CD8-positive, alpha-beta memory T cell (primary cell): ENCODE data around the gene YTHDF1. TPM values are rescaled to one million over a fixed set of nuclear protein-coding genes. Genes with fewer than 3 reads are reported as not detected.
A peak's percentile ranks its signal among the peaks of the same experiment; 100 is the strongest.

Experiments used
- CTCF ChIA-PET: fragments of 350-600 bp; sonication (Branson Sonifier 250); formaldehyde crosslinking; loops from one replicate; lab custom pipeline; 2021; ENCODE audit warnings: antibody characterized with exemption; lab: Charles Lee
- POLR2A ChIA-PET: fragments of 350-600 bp; sonication (Branson Sonifier 250); formaldehyde crosslinking; loops from one replicate; lab custom pipeline; 2021; ENCODE audit warnings: antibody characterized with exemption; lab: Charles Lee
- DNase-seq, 5 donors: peaks; one replicate each; pipeline versions ENCODE4 v3.0.0 to v3.0.0-alpha.2; 2020 to 2022; ENCODE audit warnings: mixed read lengths in 1 of 5
- H3K27ac ChIP-seq: one replicate; pipeline ENCODE4 v1.7.0; 2013; ENCODE audit warnings: low read depth, mild to moderate bottlenecking, low read length, moderate library complexity
- H3K27me3 ChIP-seq: 2 replicates; pipeline ENCODE4 v1.7.0; 2013; ENCODE audit warnings: low read length, mild to moderate bottlenecking; ENCODE audit not compliant: insufficient read depth, poor library complexity, severe bottlenecking
- H3K36me3 ChIP-seq: 2 replicates; pipeline ENCODE4 v1.7.0; 2013; ENCODE audit warnings: mild to moderate bottlenecking, low read length, moderate library complexity; ENCODE audit not compliant: insufficient read depth
- H3K4me1 ChIP-seq: 2 replicates; pipeline ENCODE4 v1.7.0; 2013; ENCODE audit warnings: mild to moderate bottlenecking, low read length, moderate library complexity; ENCODE audit not compliant: insufficient read depth
- H3K4me3 ChIP-seq: 2 replicates; pipeline ENCODE4 v1.7.0; 2013; ENCODE audit warnings: mild to moderate bottlenecking, low read length
- H3K9me3 ChIP-seq: 2 replicates; pipeline ENCODE4 v1.7.0; 2013; ENCODE audit warnings: mild to moderate bottlenecking, low read length
- H3K27ac Mint-ChIP-seq, 8 donors: one replicate each; pipeline ENCODE4 v1.8.0; 2020 to 2021; ENCODE audit warnings: mixed read lengths in 8 of 8, mild to moderate bottlenecking in 6 of 8, inconsistent platforms in 3 of 8, moderate library complexity in 3 of 8
- H3K27me3 Mint-ChIP-seq, 2 donors: one replicate each; pipeline ENCODE4 v1.8.0; 2020 to 2021; ENCODE audit warnings: mixed read lengths in 2 of 2, mild to moderate bottlenecking in 1 of 2, moderate library complexity in 1 of 2
- H3K36me3 Mint-ChIP-seq, 3 donors: one replicate each; pipeline ENCODE4 v1.8.0; 2020 to 2021; ENCODE audit warnings: mixed read lengths in 3 of 3, inconsistent platforms in 1 of 3, mild to moderate bottlenecking in 1 of 3
- H3K4me1 Mint-ChIP-seq, 3 donors: one replicate each; pipeline ENCODE4 v1.8.0; 2020 to 2021; ENCODE audit warnings: mixed read lengths in 3 of 3, inconsistent platforms in 1 of 3, mild to moderate bottlenecking in 1 of 3
- H3K4me3 Mint-ChIP-seq, 7 donors: one replicate each; pipeline ENCODE4 v1.8.0; 2020 to 2021; ENCODE audit warnings: mixed read lengths in 7 of 7, mild to moderate bottlenecking in 6 of 7, moderate library complexity in 4 of 7, inconsistent platforms in 2 of 7
- H3K9me3 Mint-ChIP-seq, 5 donors: one replicate each; pipeline ENCODE4 v1.8.0; 2020 to 2022; ENCODE audit warnings: mixed read lengths in 5 of 5, mild to moderate bottlenecking in 3 of 5, moderate library complexity in 2 of 5, inconsistent platforms in 1 of 5
- polyA plus RNA-seq: library from polyadenylated mRNA; unstranded; fragments of 300-500 nt; fragmentation: Illumina TruSeq; gene quantifications from one replicate; pipeline ENCODE4 v1.2.3, GENCODE V29; 2021
- total RNA-seq, 2 experiments: library from RNA; stranded (reverse); gene quantifications; one replicate each; pipeline ENCODE4 v1.2.3, GENCODE V29; 2021

YTHDF1 gene
- total and polyA plus RNA-seq, 3 experiments from 2014 or later: 43.1 to 47.5 (median 47.0) TPM

DNA sequence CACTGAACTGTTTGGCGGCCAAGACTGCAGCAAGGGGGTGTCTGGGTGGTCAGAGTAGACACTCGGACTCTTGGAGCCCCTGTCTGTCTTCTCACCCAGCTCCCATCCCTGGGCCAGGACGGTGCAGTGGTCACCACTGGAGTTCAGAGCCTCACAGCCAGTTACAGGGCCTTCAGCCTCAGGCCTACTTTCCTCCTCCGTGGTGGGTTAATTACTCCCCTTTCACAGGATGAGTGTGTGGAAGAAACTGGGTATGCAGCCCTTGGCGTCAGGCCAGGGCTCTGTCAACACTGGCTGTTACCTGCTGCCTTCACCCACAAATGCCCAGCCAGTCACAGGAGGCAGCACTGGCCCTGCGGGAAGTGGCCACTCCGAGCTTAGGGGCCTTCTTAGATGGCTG is 1.8 kb upstream of the YTHDF1 start:
- H3K4me3 ChIP-seq: no peak overlapping the region
- H3K4me3 Mint-ChIP-seq: peak overlapping the region in 4 of 7 donors; percentile 6 to 91 (median 83)
- POLR2A ChIA-PET: no interaction called here
- H3K36me3 Mint-ChIP-seq: peaks cover 4 to 26% (median 10%) of the 10 kb centered on the region in 3 donors
- peaks cover 8% of the 10 kb centered on the region for H3K36me3 ChIP-seq
- H3K4me1 Mint-ChIP-seq: peaks cover 30 to 34% (median 34%) of the 10 kb centered on the region in 3 donors
- peaks cover 32% of the 10 kb centered on the region for H3K4me1 ChIP-seq
- DNase-seq: peak in 1 of 5 donors; percentile 43
- H3K27me3 Mint-ChIP-seq: peaks cover 1 to 11% of the 10 kb centered on the region in 2 donors
- H3K9me3 ChIP-seq: no peaks in the 10 kb centered on the region
- CTCF ChIA-PET: no interaction called here
- no peak overlapping the region for H3K27ac ChIP-seq
- no peaks in the 10 kb centered on the region for H3K27me3 ChIP-seq
- no peaks in the 10 kb centered on the region for H3K9me3 Mint-ChIP-seq
- H3K27ac Mint-ChIP-seq: peak overlapping the region in 1 of 8 donors; percentile 33

- peaks cover 4 to 34% (median 10%) of the 10 kb centered on the region in 3 donors for H3K36me3 Mint-ChIP-seq
- CTCF ChIA-PET: no interaction called here
- H3K27me3 ChIP-seq: no peaks in the 10 kb centered on the region
- peaks cover 38 to 42% (median 41%) of the 10 kb centered on the region in 3 donors for H3K4me1 Mint-ChIP-seq
- H3K9me3 Mint-ChIP-seq: no peaks in the 10 kb centered on the region
- peaks cover 0 to 11% of the 10 kb centered on the region in 2 donors for H3K27me3 Mint-ChIP-seq
- peaks cover 40% of the 10 kb centered on the region for H3K4me1 ChIP-seq
- peak overlapping the region; percentile 82 for H3K4me3 ChIP-seq
- POLR2A ChIA-PET: interaction anchor here (0.6 kb wide), 1 partner anchor 327 kb away, joined by 3 read pairs; no protein-coding TSS in a partner anchor
- peak overlapping the region; percentile 79 to 97 (median 94) for H3K27ac Mint-ChIP-seq
- H3K9me3 ChIP-seq: no peaks in the 10 kb centered on the region
- H3K27ac ChIP-seq: peak overlapping the region; percentile 64
- peak overlapping the region; percentile 83 to 94 (median 87) for H3K4me3 Mint-ChIP-seq
- peaks cover 15% of the 10 kb centered on the region for H3K36me3 ChIP-seq
- peak in 1 of 5 donors; percentile 46 for DNase-seq
These were observed 1.0 kb upstream of the YTHDF1 start for GRCh38 chr20:63216849-63217471.

GRCh38 chr20:63215101-63216040 is 560 bp downstream of the YTHDF1 start:
- peaks cover 15% of the 10 kb centered on the region for H3K36me3 ChIP-seq
- no peaks in the 10 kb centered on the region for H3K9me3 ChIP-seq
- peak in 1 of 5 donors; percentile 37 for DNase-seq
- H3K27ac Mint-ChIP-seq: peak overlapping the region; percentile 80 to 98 (median 92)
- peaks cover 50 to 56% (median 55%) of the 10 kb centered on the region in 3 donors for H3K4me1 Mint-ChIP-seq
- peaks cover 4 to 48% (median 10%) of the 10 kb centered on the region in 3 donors for H3K36me3 Mint-ChIP-seq
- H3K4me3 Mint-ChIP-seq: peak overlapping the region; percentile 86 to 94 (median 91)
- H3K27ac ChIP-seq: peak overlapping the region; percentile 73
- peaks cover 0 to 6% of the 10 kb centered on the region in 2 donors for H3K27me3 Mint-ChIP-seq
- ChIA-PET CTCF (interaction anchor here (0.8 to 1.9 kb wide), 3 partner anchors 8 to 32 kb away, joined by 3 to 7 read pairs (median 3); no protein-coding TSS in a partner anchor), POLR2A (interaction anchor here (0.8 kb wide), 1 partner anchor 206 kb away, joined by 3 read pairs; no protein-coding TSS in a partner anchor)
- peak overlapping the region; percentile 88 for H3K4me3 ChIP-seq
- H3K9me3 Mint-ChIP-seq: no peaks in the 10 kb centered on the region
- H3K4me1 ChIP-seq: peaks cover 48% of the 10 kb centered on the region
- no peaks in the 10 kb centered on the region for H3K27me3 ChIP-seq

DNA sequence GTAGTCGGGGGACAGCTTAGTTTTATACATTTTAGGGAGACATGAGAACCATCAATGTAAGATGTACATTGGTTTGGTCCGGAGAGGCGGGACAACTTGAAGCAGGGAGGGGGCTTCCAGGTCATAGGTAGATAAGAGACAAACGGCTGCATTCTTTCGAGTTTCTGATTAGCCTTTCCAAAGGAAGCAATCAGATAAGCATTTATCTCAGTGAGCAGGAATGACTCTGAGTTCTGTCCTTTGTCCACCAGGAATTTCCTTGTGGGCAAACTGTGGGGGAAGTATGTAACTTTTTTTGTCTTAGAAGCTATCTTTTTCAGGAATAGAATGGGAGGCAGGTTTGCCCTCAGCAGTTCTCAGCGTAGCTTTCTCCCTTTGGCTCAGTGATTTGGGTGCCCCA is 1.4 kb downstream of the YTHDF1 start:
- peak overlapping the region; percentile 86 to 94 (median 90) for H3K4me3 Mint-ChIP-seq

DNA sequence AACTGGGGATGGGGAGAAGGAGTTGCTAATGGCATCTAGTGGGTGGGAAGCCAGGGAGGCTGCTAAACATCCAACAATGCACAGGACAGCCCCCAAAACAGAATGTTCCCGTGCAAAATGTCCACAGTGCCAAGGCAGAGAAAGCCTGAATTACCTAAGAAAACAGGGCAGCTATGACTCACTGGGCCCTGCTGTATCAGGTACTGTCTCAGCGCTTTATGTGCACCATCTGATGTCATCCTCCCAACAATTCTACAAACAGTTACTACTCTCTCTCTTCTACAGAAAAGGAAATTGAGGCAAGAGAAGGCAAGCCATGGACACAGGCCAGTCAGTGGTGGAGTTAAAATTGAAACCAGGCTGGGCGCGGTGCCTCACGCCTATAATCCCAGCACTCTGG is 3.1 kb downstream of the YTHDF1 start:
- H3K4me3 Mint-ChIP-seq: peak overlapping the region in 5 of 7 donors; percentile 23 to 66 (median 50)
- no peaks in the 10 kb centered on the region for H3K9me3 Mint-ChIP-seq
- POLR2A ChIA-PET: no interaction called here
- peak overlapping the region in 5 of 8 donors; percentile 11 to 81 (median 33) for H3K27ac Mint-ChIP-seq
- H3K27me3 Mint-ChIP-seq: no peaks in the 10 kb centered on the region
- Histone ChIP-seq H3K4me3 (no peak overlapping the region), H3K27ac (no peak overlapping the region), H3K9me3 (no peaks in the 10 kb centered on the region), H3K36me3 (peaks cover 33% of the 10 kb centered on the region), H3K27me3 (no peaks in the 10 kb centered on the region), H3K4me1 (peaks cover 48% of the 10 kb centered on the region)
- H3K36me3 Mint-ChIP-seq: peaks cover 7 to 73% (median 10%) of the 10 kb centered on the region in 3 donors
- H3K4me1 Mint-ChIP-seq: peaks cover 61 to 78% (median 74%) of the 10 kb centered on the region in 3 donors
- DNase-seq: no peak
- CTCF ChIA-PET: interaction anchor here (0.6 to 4.5 kb wide), 2 partner anchors 11 to 596 kb away, joined by 3 to 23 read pairs; no protein-coding TSS in a partner anchor

More for the DNA sequence above, 1.4 kb downstream of the YTHDF1 start:
- Mint-ChIP-seq H3K36me3 (peaks cover 3 to 57% (median 10%) of the 10 kb centered on the region in 3 donors), H3K9me3 (no peaks in the 10 kb centered on the region), H3K27me3 (no peaks in the 10 kb centered on the region), H3K4me1 (peaks cover 55 to 65% (median 62%) of the 10 kb centered on the region in 3 donors), H3K27ac (peak overlapping the region; percentile 49 to 98 (median 92))
- no peak overlapping the region for H3K27ac ChIP-seq
- peak overlapping the region; percentile 88 for H3K4me3 ChIP-seq
- POLR2A ChIA-PET: no interaction called here
- H3K36me3 ChIP-seq: peaks cover 23% of the 10 kb centered on the region
- no peaks in the 10 kb centered on the region for H3K27me3 ChIP-seq
- no peaks in the 10 kb centered on the region for H3K9me3 ChIP-seq
- CTCF ChIA-PET: interaction anchor here (1.0 to 1.9 kb wide), 2 partner anchors 9 to 31 kb away, joined by 3 to 7 read pairs; no protein-coding TSS in a partner anchor
- peaks cover 48% of the 10 kb centered on the region for H3K4me1 ChIP-seq
- no peak for DNase-seq

DNA sequence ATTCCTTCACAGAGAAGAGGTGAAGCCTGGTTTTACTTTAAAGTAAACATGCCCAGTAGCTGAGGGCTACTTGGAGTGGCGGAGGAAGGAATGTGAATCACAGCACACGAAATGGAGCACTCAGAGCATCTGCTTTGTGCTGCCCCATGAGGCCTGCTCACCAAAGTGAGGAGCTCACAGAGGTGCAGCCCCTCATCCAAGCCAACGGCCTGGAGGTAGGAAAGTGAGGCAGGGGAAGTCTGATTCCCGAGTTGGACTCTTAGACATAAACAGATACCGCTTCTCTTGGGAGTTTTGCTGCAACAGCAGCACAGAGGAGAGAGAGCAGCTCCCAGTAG is 3.6 kb downstream of the YTHDF1 start:
- H3K4me3 ChIP-seq: no peak overlapping the region
- POLR2A ChIA-PET: no interaction called here

GRCh38 chr20:63210011-63210605 is 5.8 kb downstream of the YTHDF1 start:
- Mint-ChIP-seq H3K4me1 (peaks cover 59 to 84% (median 81%) of the 10 kb centered on the region in 3 donors), H3K9me3 (no peaks in the 10 kb centered on the region), H3K27ac (peak overlapping the region in 1 of 8 donors; percentile 23), H3K27me3 (no peaks in the 10 kb centered on the region), H3K36me3 (peaks cover 10 to 92% (median 10%) of the 10 kb centered on the region in 3 donors), H3K4me3 (no peak overlapping the region)
- H3K36me3 ChIP-seq: peaks cover 45% of the 10 kb centered on the region
- H3K9me3 ChIP-seq: no peaks in the 10 kb centered on the region
- DNase-seq: no peak
- no peak overlapping the region for H3K27ac ChIP-seq
- H3K4me3 ChIP-seq: no peak overlapping the region
- CTCF ChIA-PET: interaction anchor here (4.5 kb wide), 1 partner anchor 13 kb away, joined by 23 read pairs; no protein-coding TSS in a partner anchor
- peaks cover 40% of the 10 kb centered on the region for H3K4me1 ChIP-seq
- POLR2A ChIA-PET: no interaction called here
- H3K27me3 ChIP-seq: no peaks in the 10 kb centered on the region

More for the DNA sequence above, 3.6 kb downstream of the YTHDF1 start:
- H3K4me1 ChIP-seq: peaks cover 48% of the 10 kb centered on the region
- Mint-ChIP-seq H3K9me3 (no peaks in the 10 kb centered on the region), H3K4me1 (peaks cover 61 to 80% (median 78%) of the 10 kb centered on the region in 3 donors), H3K36me3 (peaks cover 7 to 77% (median 10%) of the 10 kb centered on the region in 3 donors), H3K27ac (peak overlapping the region in 5 of 8 donors; percentile 11 to 77 (median 33)), H3K4me3 (peak overlapping the region in 4 of 7 donors; percentile 15 to 86 (median 36)), H3K27me3 (no peaks in the 10 kb centered on the region)
- no peak overlapping the region for H3K27ac ChIP-seq
- no peak for DNase-seq
- no peaks in the 10 kb centered on the region for H3K9me3 ChIP-seq
- CTCF ChIA-PET: interaction anchor here (4.5 kb wide), 1 partner anchor 11 kb away, joined by 23 read pairs; no protein-coding TSS in a partner anchor
- no peaks in the 10 kb centered on the region for H3K27me3 ChIP-seq
- H3K36me3 ChIP-seq: peaks cover 37% of the 10 kb centered on the region
